H1 (cell line): ENCODE data around the gene HHAT. TPM values are rescaled to one million over a fixed set of nuclear protein-coding genes. Genes with fewer than 3 reads are reported as not detected.

Source experiments
- CEBPB ChIP-seq: IDR thresholded peaks from 2 replicates; pipeline ENCODE4 v1.6.1; 2012; ENCODE audit warnings: low read depth, low read length
- CREB1 ChIP-seq: IDR thresholded peaks from 2 replicates; pipeline ENCODE4 v1.6.1; 2012; ENCODE audit warnings: inconsistent platforms
- CTBP2 ChIP-seq: IDR thresholded peaks from 2 replicates; pipeline ENCODE4 v1.7.0; 2011; ENCODE audit warnings: borderline replicate concordance, mild to moderate bottlenecking, moderate library complexity, mixed read lengths, low read length; ENCODE audit not compliant: insufficient read depth, insufficient read length
- KDM4A ChIP-seq: IDR thresholded peaks from one replicate; pipeline ENCODE4 v1.7.1; 2012; ENCODE audit warnings: low read depth, mild to moderate bottlenecking, moderate library complexity, low read length, inconsistent platforms; ENCODE audit not compliant: severe bottlenecking
- SP1 ChIP-seq: IDR thresholded peaks from 2 replicates; pipeline ENCODE4 v1.6.1; 2011; ENCODE audit warnings: low read depth, low read length
- polyA plus RNA-seq, 7 experiments: library from polyadenylated mRNA; depleted of rRNA in 3 of 7; stranded (reverse) in 5 of 7; unstranded in 2 of 7; fragments of >200 nt in 5 of 7; fragments of 200-250 nt in 2 of 7; gene quantifications; 1 replicate in 5 of 7; 2 replicates in 1 of 7; 4 replicates in 1 of 7; pipeline versions ENCODE4 v1.2.1 to v1.2.3, GENCODE V29; 2011 to 2013; ENCODE audit warnings: missing spikeins in 2 of 7, mixed read lengths in 2 of 7
- small RNA-seq: library from polyadenylated mRNA; stranded (forward); fragments of <200 nt; extraction: miRNeasy Mini kit (QIAGEN cat#:217004); gene quantifications from one replicate; pipeline ENCODE3, GENCODE V24; 2013; ENCODE audit not compliant: insufficient read depth
- total RNA-seq: library from RNA; stranded (reverse); fragmentation: NEBNext Ultra II Directional; extraction: Animal tissue kit (Norgen Biotek cat#: 25700); gene quantifications from 2 replicates; pipeline ENCODE4 v1.2.1, GENCODE V29; 2021

The HHAT gene
- total and polyA plus RNA-seq, 2 of the 8 experiments (the other 6 are each of a cell fraction or from before 2014, with no cell fraction given): 0.15 to 0.51 TPM

GRCh38 chr1:210724768-210725167 lies 396.1 kb downstream of the HHAT start (continued):
- TF ChIP-seq CEBPB: no peak
- TF ChIP-seq KDM4A: no peak
- TF ChIP-seq CREB1: no peak
- no peak for TF ChIP-seq CTBP2
- TF ChIP-seq SP1: no peak

Small RNA genes lying within 50 kb of the gene (small RNA-seq; reads per million reads assigned to genes)
- 14.6 reads per million, percentile 88 among the genes with 10 or more reads in this experiment for gene RNU5A-8P

Other genes starting within 250 kb of the HHAT start
- gene SERTAD4, start 96.1 kb upstream of the HHAT start, total RNA-seq: 3.2 and 3.3 TPM in 2 replicates
- 0.54 and 0.80 TPM in 2 replicates for gene SERTAD4, start 96.1 kb upstream of the HHAT start, polyA plus RNA-seq (2011; rRNA removed)